Measurements from ENCODE around the gene OPHN1. TPM values are rescaled to one million over a fixed set of nuclear protein-coding genes. Genes with fewer than 3 reads are reported as not detected.

OPHN1 gene
- total RNA-seq, 1 experiment from 2014 or later = 4.4 TPM

DNA sequence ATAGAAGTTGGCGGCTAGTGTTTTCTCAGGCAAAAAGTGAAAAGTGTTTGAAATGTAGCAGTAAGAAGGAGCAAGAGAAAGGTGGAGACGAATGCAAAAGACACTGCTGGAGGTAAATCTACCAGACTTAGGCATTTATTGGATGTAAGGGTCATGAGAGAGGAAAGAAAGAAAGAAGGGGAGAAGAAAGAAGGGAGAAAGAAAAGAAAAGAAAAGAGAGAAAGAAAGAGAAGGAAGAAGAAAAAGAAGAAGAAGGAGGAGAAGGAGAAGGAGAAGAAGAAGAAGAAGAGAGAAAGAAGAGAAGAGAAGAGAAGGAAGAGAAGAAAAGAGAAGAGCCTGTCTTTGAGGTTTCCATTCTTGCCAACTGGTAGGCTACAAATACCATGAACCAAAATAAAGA, 31.2 kb downstream of the OPHN1 start (continued):
- TF ChIP-seq, protein P1, sequence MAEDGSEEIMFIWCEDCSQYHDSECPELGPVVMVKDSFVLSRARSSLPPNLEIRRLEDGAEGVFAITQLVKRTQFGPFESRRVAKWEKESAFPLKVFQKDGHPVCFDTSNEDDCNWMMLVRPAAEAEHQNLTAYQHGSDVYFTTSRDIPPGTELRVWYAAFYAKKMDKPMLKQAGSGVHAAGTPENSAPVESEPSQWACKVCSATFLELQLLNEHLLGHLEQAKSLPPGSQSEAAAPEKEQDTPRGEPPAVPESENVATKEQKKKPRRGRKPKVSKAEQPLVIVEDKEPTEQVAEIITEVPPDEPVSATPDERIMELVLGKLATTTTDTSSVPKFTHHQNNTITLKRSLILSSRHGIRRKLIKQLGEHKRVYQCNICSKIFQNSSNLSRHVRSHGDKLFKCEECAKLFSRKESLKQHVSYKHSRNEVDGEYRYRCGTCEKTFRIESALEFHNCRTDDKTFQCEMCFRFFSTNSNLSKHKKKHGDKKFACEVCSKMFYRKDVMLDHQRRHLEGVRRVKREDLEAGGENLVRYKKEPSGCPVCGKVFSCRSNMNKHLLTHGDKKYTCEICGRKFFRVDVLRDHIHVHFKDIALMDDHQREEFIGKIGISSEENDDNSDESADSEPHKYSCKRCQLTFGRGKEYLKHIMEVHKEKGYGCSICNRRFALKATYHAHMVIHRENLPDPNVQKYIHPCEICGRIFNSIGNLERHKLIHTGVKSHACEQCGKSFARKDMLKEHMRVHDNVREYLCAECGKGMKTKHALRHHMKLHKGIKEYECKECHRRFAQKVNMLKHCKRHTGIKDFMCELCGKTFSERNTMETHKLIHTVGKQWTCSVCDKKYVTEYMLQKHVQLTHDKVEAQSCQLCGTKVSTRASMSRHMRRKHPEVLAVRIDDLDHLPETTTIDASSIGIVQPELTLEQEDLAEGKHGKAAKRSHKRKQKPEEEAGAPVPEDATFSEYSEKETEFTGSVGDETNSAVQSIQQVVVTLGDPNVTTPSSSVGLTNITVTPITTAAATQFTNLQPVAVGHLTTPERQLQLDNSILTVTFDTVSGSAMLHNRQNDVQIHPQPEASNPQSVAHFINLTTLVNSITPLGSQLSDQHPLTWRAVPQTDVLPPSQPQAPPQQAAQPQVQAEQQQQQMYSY (CRISPR knock-in tag; IDR thresholded peaks at IDR 0.05) = no peak
- no peak for TF ChIP-seq GTF2I (CRISPR knock-in tag; conservative IDR thresholded peaks at IDR 0.05)
- TF ChIP-seq, protein P2, sequence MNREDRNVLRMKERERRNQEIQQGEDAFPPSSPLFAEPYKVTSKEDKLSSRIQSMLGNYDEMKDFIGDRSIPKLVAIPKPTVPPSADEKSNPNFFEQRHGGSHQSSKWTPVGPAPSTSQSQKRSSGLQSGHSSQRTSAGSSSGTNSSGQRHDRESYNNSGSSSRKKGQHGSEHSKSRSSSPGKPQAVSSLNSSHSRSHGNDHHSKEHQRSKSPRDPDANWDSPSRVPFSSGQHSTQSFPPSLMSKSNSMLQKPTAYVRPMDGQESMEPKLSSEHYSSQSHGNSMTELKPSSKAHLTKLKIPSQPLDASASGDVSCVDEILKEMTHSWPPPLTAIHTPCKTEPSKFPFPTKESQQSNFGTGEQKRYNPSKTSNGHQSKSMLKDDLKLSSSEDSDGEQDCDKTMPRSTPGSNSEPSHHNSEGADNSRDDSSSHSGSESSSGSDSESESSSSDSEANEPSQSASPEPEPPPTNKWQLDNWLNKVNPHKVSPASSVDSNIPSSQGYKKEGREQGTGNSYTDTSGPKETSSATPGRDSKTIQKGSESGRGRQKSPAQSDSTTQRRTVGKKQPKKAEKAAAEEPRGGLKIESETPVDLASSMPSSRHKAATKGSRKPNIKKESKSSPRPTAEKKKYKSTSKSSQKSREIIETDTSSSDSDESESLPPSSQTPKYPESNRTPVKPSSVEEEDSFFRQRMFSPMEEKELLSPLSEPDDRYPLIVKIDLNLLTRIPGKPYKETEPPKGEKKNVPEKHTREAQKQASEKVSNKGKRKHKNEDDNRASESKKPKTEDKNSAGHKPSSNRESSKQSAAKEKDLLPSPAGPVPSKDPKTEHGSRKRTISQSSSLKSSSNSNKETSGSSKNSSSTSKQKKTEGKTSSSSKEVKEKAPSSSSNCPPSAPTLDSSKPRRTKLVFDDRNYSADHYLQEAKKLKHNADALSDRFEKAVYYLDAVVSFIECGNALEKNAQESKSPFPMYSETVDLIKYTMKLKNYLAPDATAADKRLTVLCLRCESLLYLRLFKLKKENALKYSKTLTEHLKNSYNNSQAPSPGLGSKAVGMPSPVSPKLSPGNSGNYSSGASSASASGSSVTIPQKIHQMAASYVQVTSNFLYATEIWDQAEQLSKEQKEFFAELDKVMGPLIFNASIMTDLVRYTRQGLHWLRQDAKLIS (CRISPR knock-in tag; IDR thresholded peaks at IDR 0.05; ENCODE audit: borderline replicate concordance) = no peak
- no peak for TF ChIP-seq GRHL2 (CRISPR knock-in tag; IDR thresholded peaks at IDR 0.05; ENCODE audit: insufficient replicate concordance, severe bottlenecking)
- no peak for TF ChIP-seq ZNF317 (CRISPR knock-in tag; IDR thresholded peaks at IDR 0.05; ENCODE audit: borderline replicate concordance, low read depth)
- no peak for TF ChIP-seq PRRX2 (CRISPR knock-in tag; IDR thresholded peaks at IDR 0.05)
- TF ChIP-seq, protein P3, sequence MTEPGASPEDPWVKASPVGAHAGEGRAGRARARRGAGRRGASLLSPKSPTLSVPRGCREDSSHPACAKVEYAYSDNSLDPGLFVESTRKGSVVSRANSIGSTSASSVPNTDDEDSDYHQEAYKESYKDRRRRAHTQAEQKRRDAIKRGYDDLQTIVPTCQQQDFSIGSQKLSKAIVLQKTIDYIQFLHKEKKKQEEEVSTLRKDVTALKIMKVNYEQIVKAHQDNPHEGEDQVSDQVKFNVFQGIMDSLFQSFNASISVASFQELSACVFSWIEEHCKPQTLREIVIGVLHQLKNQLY (CRISPR knock-in tag; IDR thresholded peaks at IDR 0.05) = no peak
- TF ChIP-seq, protein P4, sequence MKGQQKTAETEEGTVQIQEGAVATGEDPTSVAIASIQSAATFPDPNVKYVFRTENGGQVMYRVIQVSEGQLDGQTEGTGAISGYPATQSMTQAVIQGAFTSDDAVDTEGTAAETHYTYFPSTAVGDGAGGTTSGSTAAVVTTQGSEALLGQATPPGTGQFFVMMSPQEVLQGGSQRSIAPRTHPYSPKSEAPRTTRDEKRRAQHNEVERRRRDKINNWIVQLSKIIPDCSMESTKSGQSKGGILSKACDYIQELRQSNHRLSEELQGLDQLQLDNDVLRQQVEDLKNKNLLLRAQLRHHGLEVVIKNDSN (CRISPR knock-in tag; IDR thresholded peaks at IDR 0.05) = no peak
- TF ChIP-seq GABPB1 (CRISPR knock-in tag; IDR thresholded peaks at IDR 0.05) = no peak
- TF ChIP-seq ZNF671 (CRISPR knock-in tag; IDR thresholded peaks at IDR 0.05) = no peak

DNA sequence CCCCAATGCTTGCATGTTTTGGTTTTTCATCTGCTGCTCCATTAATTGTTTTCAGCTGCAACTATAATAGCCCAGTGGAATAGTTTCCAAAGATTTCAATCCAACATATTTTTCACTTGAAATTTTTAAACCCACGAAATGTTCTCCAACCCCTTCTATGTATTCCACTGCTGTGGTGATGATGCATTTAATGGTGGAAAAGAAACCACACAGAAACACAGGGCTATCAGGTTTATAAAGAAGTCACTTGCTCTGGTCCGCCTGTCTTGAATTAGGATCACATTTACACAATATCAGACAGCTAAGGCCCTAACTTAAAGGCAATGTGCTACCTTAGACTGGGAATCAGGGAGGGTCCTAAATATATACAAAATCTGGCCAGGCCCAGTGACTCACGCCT, 35.0 kb downstream of the OPHN1 start:
- H3K27ac Mint-ChIP-seq = no peak overlapping the region
- no peak for TF ChIP-seq ELF4 (CRISPR knock-in tag; IDR thresholded peaks at IDR 0.05; ENCODE audit: low read depth)
- TF ChIP-seq, protein P5, sequence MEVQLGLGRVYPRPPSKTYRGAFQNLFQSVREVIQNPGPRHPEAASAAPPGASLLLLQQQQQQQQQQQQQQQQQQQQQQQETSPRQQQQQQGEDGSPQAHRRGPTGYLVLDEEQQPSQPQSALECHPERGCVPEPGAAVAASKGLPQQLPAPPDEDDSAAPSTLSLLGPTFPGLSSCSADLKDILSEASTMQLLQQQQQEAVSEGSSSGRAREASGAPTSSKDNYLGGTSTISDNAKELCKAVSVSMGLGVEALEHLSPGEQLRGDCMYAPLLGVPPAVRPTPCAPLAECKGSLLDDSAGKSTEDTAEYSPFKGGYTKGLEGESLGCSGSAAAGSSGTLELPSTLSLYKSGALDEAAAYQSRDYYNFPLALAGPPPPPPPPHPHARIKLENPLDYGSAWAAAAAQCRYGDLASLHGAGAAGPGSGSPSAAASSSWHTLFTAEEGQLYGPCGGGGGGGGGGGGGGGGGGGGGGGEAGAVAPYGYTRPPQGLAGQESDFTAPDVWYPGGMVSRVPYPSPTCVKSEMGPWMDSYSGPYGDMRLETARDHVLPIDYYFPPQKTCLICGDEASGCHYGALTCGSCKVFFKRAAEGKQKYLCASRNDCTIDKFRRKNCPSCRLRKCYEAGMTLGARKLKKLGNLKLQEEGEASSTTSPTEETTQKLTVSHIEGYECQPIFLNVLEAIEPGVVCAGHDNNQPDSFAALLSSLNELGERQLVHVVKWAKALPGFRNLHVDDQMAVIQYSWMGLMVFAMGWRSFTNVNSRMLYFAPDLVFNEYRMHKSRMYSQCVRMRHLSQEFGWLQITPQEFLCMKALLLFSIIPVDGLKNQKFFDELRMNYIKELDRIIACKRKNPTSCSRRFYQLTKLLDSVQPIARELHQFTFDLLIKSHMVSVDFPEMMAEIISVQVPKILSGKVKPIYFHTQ (CRISPR knock-in tag; IDR thresholded peaks at IDR 0.05) = no peak
- TF ChIP-seq NR1H2 (CRISPR knock-in tag; IDR thresholded peaks at IDR 0.05) = no peak
- no peak for TF ChIP-seq SP1 (CRISPR knock-in tag; conservative IDR thresholded peaks at IDR 0.05)
- TF ChIP-seq OVOL2 (CRISPR knock-in tag; IDR thresholded peaks at IDR 0.05; ENCODE audit: borderline replicate concordance) = no peak
- TF ChIP-seq, protein P6, sequence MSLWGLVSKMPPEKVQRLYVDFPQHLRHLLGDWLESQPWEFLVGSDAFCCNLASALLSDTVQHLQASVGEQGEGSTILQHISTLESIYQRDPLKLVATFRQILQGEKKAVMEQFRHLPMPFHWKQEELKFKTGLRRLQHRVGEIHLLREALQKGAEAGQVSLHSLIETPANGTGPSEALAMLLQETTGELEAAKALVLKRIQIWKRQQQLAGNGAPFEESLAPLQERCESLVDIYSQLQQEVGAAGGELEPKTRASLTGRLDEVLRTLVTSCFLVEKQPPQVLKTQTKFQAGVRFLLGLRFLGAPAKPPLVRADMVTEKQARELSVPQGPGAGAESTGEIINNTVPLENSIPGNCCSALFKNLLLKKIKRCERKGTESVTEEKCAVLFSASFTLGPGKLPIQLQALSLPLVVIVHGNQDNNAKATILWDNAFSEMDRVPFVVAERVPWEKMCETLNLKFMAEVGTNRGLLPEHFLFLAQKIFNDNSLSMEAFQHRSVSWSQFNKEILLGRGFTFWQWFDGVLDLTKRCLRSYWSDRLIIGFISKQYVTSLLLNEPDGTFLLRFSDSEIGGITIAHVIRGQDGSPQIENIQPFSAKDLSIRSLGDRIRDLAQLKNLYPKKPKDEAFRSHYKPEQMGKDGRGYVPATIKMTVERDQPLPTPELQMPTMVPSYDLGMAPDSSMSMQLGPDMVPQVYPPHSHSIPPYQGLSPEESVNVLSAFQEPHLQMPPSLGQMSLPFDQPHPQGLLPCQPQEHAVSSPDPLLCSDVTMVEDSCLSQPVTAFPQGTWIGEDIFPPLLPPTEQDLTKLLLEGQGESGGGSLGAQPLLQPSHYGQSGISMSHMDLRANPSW (CRISPR knock-in tag; conservative IDR thresholded peaks at IDR 0.05; ENCODE audit: low read depth) = no peak
- no peak for TF ChIP-seq ZNF671 (CRISPR knock-in tag; IDR thresholded peaks at IDR 0.05)
- TF ChIP-seq, protein P1 (CRISPR knock-in tag; IDR thresholded peaks at IDR 0.05) = no peak

More for the DNA sequence above, 35.0 kb downstream of the OPHN1 start:
- Mint-ChIP-seq H3K36me3 (no peaks in the 10 kb centered on the region), H3K9me3 (no peaks in the 10 kb centered on the region), H3K4me3 (no peak overlapping the region), H3K4me1 (peaks cover 8% of the 10 kb centered on the region), H3K27me3 (ENCODE audit: low read depth) (no peaks in the 10 kb centered on the region)
- ChIA-PET POLR2A (no interaction called here), CTCF (no interaction called here)
- no peak for ATAC-seq
- no peak for DNase-seq (ENCODE audit: low spot score)
